HG03175 (cell line): ENCODE measurements around the gene GRIK3.
"Not testable (repeated sequence)": the region's sequence is repeated elsewhere in the genome, so short reads cannot be mapped to it uniquely, and the experiment has no call there.

Experiments used
- ATAC-seq: cut with Tn5 transposase; IDR thresholded peaks from one replicate; pipeline ENCODE4 v1.9.1; 2021; ENCODE audit warnings: mild to moderate bottlenecking, moderate library complexity; ENCODE audit not compliant: unreplicated experiment

Gene GRIK3

DNA sequence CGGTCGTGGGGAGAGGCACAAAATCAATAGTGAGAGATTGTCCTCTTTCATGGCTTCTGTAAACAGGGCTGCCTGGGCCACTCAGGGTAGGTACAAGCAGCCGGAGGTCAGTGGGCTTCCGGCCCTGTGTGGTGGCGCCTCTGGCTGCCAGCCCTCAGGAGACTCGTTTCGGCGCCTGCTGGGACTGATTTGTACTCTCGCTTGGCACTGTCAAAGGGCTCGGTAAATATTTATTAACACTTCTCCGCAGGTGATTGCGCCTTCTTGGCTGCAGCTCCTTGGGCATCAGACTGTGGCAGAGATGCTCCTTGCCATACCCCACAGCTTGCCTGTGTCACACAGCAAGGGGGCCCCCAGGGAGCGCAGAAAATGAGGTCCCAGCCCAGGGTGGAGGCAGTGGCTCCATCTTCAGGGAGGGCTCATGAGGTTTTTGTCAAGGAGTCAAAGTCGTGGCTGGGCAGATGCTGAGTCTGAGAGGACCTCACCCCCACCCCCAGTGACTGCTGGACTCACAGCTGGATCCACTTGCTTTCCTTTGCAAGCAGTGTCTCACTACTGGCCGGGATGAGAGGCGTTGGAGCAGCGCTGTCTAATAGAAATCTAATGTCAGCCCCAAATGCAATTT, 262.5 kb downstream of the GRIK3 start:
- no peak for ATAC-seq

- no peak for ATAC-seq
These were observed 263.1 kb downstream of the GRIK3 start for GRCh38 chr1:36771240-36771639.

DNA sequence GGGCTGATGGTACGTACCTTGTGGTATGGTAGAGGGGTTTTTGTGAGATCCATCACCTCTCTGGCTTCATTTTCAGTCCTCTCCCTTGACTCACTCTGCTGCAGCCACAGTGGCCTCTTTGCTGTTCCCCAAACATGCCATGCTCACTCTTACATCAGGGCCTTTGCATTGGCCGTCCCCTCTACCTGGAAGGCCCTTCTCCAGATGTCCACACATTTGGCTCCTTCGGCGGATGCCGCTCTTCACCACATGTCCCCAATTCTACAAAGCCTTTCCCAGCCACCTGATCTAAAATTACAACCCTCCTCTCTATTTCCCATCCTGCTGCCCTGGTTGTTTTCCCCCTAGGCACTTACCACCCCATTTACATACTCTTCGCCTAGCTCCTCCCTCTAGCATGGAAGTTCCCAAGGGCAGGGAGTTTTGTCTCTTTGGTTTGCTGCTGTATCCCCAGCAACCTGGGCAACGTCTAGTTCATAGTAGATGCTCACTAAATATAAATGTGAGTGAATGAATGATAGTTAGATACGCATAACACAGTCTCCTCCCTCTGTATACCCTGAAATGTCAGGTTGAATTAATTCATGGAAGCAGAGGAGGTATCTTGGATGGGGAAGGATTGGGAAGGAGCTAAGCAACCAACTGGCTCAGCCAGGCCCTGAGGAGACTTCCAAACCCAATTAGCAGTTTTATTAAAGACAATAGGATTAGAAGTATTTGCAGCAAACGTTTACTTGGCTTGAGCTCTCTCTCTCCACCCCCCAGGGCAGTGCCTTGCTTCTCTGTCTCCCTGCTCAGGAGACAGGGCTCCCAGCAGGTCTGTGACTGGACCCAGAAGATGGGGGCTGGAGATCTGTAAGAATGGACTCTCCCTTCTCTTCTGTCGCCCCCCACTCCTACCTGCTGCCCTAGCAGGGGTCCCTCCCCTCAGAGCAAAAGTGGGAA, 264.2 kb downstream of the GRIK3 start:
- ATAC-seq: no peak

- no peak for ATAC-seq
These were observed 265.7 kb downstream of the GRIK3 start for GRCh38 chr1:36768486-36769178.

GRCh38 chr1:36767429-36767828, 266.9 kb downstream of the GRIK3 start:
- not testable (repeated sequence) for ATAC-seq

DNA sequence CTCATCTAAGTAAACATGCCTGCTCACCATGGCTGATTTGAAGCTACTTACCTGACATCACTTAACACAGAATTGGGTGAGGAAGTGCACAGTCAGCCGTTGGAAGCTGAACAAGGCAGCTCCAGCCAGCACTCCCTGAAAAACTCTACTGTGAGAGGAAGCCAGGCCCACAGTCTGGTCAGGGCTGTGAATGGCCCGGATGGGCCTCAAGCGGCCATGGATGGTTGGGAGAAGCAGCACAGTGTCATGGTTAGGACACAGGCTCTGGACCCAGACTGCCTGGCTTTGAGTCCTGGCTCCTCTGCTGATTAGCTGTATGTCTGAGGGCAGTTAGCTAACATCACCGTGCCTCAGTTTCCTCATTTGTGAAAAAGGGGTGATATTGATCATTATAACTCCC, 267.8 kb downstream of the GRIK3 start:
- ATAC-seq: no peak

DNA sequence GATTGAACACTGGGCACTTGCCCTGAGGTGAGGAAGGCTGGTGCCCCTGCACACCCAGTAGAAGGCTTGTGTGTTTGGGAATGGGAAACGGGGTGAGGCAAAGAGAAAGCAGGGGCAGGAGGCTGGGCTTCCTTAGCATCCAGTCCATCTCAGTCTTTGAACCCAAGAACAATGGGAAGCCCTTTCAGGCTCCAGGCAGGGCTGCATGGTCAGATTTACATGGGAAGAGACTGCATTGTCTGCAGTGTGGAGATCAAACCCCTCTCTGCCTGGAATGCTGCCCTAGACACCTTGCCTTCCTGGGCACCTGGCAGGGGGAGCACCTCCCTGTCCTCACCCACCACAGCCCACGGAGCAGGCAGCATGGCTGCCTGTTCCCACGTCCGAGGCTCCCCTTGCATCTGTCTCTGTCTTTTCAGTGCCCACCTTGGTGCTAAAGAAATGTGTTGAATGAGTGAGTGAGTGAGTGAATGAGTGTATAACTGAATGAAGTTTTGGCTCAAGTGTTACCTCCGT, 268.5 kb downstream of the GRIK3 start:
- ATAC-seq: no peak

GRCh38 chr1:36764798-36765197, 269.5 kb downstream of the GRIK3 start:
- ATAC-seq: no peak

- ATAC-seq: no peak
These were observed 270.5 kb downstream of the GRIK3 start for GRCh38 chr1:36763771-36764170.

- no peak for ATAC-seq
These were observed 272.1 kb downstream of the GRIK3 start for GRCh38 chr1:36762174-36762573.

DNA sequence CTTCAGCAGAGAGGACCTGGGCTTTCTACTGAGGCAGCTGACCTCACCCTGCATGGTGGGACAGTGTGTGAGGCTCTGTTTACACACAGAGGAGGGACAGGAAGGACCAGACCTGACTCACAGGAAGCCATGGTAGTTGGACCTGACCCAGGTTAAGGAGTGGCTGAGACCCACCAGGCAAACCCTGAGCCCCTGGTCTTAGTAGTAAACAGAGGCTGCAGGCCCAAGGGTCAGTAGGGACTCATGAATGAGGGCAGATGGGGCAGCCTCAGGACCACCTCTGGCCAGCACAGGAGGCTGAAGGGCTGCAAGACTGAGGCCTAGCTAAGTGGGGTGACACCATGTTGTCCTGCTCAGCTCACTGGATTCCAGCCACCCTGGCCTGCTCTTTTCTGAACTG, 273.2 kb downstream of the GRIK3 start:
- no peak for ATAC-seq

DNA sequence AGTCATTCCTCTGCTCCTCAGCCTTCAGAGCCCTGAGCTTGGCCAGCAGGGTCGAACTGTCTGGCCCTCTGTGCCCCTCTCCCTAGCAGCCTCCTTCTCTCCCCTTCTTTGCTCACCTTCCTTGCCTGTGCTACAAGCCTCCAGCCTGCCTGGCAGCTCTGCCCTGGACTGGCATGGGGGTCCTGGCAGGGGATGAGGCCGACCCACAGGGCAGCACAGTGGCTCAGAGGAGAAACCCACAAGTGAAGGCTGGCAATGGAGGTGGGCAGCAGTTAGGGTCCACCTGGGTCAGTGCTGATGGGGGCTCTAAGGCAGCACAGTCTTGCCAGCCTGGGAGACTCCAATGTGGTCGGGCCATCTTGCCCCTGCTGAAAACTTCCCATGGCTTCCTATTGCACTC, 274.2 kb downstream of the GRIK3 start:
- no peak for ATAC-seq

DNA sequence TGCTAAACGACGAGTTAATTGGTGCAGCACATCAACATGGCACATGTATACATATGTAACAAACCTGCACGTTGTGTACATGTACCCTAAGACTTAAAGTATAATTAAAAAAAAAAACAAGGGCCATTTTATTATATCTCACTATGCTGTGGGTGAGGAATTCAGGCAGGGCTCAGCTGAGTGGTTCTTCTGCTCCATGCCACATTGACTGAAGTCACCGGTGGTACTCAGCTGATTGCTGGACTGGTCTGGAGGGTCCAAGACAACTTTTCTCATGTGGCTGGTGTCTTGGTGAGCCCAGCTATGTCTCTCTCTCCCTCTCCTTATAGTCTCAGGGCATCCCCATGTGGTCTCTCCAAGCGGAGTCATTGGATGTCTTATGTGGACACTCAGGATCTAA, 275.0 kb downstream of the GRIK3 start:
- ATAC-seq: no peak

GRCh38 chr1:36755303-36756230, 278.7 kb downstream of the GRIK3 start:
- ATAC-seq: no peak

DNA sequence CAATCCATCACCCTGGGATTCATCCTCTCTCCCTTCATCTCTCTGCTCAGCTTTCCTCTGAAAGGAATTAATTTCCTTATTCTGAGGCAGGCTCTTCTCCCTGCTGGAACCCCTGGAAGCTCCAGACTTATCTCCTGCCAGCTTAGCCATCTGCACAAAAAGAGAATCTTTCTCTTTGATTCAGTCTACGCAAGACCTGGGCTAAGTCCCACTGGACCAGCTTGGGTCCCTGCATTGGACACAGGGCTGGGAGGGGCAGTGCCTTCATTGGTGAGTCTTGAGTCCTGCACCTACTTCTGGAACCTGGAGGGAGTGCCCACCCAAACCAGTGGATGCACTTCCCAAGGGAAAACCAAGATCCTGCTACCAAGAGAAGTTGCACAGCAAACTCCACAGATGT, 279.9 kb downstream of the GRIK3 start:
- no peak for ATAC-seq

GRCh38 chr1:36753451-36753850, 280.9 kb downstream of the GRIK3 start:
- ATAC-seq: no peak

DNA sequence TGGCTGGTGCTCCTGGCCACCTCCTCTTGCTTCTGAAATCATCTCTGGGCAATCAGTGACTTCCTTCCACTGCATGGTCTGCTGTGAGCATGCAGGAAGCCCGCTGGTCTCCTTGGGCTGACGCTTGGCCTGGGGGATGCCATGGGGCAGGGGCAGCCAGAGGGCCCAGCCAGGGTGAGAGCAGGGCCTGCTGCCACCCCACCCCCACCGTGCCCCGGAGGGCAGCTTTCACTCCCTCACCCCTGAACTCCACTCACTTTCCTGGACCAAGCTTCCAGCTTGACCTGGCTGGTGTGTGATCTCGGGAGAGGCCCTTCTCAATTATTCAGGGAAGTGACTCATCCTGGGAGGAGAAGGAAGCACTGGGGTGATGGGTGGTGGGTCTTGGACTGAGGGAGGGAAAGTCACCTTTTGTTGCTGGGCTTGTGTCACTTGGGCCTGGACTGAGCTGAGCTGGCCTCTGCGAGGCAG, 281.4 kb downstream of the GRIK3 start:
- ATAC-seq: no peak

- no peak for ATAC-seq
These were observed 281.9 kb downstream of the GRIK3 start for GRCh38 chr1:36752431-36752830.

GRCh38 chr1:36751525-36751924, 282.8 kb downstream of the GRIK3 start:
- no peak for ATAC-seq

GRCh38 chr1:36748466-36748865, 285.8 kb downstream of the GRIK3 start:
- no peak for ATAC-seq
